Peyer's patch (tissue), 4 donors: ENCODE measurements around the gene TLN1. TPM values are rescaled to one million over a fixed set of nuclear protein-coding genes. Genes with fewer than 3 reads are reported as not detected.

ENCODE experiments used
- DNase-seq, 3 donors: peaks; one replicate each; pipeline ENCODE4 v3.0.0-alpha.2; 2017 to 2019
- H3K27ac ChIP-seq, 4 donors: fragments of 200-600 bp; sonication (generic); one replicate each; pipeline ENCODE4 v1.5.1; 2016 to 2019
- H3K27me3 ChIP-seq, 2 donors: fragments of 200-600 bp; sonication (generic); one replicate each; pipeline ENCODE4 v1.5.1; 2019
- H3K36me3 ChIP-seq, 3 donors: fragments of 200-600 bp; sonication (generic); one replicate each; pipeline ENCODE4 v1.5.1; 2016 to 2019
- H3K4me1 ChIP-seq, 4 donors: fragments of 200-600 bp; sonication (generic); one replicate each; pipeline ENCODE4 v1.5.1; 2016 to 2019
- H3K4me3 ChIP-seq, 4 donors: fragments of 200-600 bp; sonication (generic); 1 replicate in 3 of 4; 2 replicates in 1 of 4; pipeline ENCODE4 v1.5.1; 2016 to 2019; ENCODE audit warnings: mild to moderate bottlenecking in 1 of 4
- H3K9me3 ChIP-seq, 4 donors: fragments of 200-600 bp; sonication (generic); one replicate each; pipeline ENCODE4 v1.5.1; 2016 to 2019; ENCODE audit warnings: mild to moderate bottlenecking in 1 of 4
- POLR2A ChIP-seq, 2 donors: fragments of 450-650 bp; IDR thresholded peaks; one replicate each; pipeline ENCODE4 v1.5.1; 2017; ENCODE audit warnings: antibody characterized with exemption in 2 of 2, mild to moderate bottlenecking in 2 of 2, moderate library complexity in 2 of 2
- total RNA-seq, 4 donors: library from RNA; depleted of rRNA; stranded (reverse); fragments of >200 nt; gene quantifications; one replicate each; pipeline ENCODE4 v1.1.0, GENCODE V29; 2016
- TF ChIP-seq, protein P1 (sequence below), 6 experiments: fragments of 450-650 bp in 4 of 6; fragments of 200-600 bp in 2 of 6; sonication (generic) in 1 of 6; IDR thresholded peaks; one replicate each; pipeline ENCODE4 v1.5.1; 2017 to 2019; ENCODE audit warnings: antibody characterized with exemption in 6 of 6, mild to moderate bottlenecking in 3 of 6, moderate library complexity in 1 of 6

TLN1 gene
- total RNA-seq, 4 donors from 2014 or later = 129 to 262 (median 188) TPM

- H3K27ac ChIP-seq = peak overlapping the region; percentile 91 to 99 (median 94)
- H3K36me3 ChIP-seq = peaks cover 0 to 6% (median 0%) of the 10 kb centered on the region in 3 donors
- peak overlapping the region in 3 of 4 donors; percentile 72 to 99 (median 92) for H3K4me3 ChIP-seq
- H3K4me1 ChIP-seq = peaks cover 0 to 33% (median 6%) of the 10 kb centered on the region in 4 donors
- H3K27me3 ChIP-seq = no peaks in the 10 kb centered on the region
- no peaks in the 10 kb centered on the region for H3K9me3 ChIP-seq
- TF ChIP-seq, protein P1, sequence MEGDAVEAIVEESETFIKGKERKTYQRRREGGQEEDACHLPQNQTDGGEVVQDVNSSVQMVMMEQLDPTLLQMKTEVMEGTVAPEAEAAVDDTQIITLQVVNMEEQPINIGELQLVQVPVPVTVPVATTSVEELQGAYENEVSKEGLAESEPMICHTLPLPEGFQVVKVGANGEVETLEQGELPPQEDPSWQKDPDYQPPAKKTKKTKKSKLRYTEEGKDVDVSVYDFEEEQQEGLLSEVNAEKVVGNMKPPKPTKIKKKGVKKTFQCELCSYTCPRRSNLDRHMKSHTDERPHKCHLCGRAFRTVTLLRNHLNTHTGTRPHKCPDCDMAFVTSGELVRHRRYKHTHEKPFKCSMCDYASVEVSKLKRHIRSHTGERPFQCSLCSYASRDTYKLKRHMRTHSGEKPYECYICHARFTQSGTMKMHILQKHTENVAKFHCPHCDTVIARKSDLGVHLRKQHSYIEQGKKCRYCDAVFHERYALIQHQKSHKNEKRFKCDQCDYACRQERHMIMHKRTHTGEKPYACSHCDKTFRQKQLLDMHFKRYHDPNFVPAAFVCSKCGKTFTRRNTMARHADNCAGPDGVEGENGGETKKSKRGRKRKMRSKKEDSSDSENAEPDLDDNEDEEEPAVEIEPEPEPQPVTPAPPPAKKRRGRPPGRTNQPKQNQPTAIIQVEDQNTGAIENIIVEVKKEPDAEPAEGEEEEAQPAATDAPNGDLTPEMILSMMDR (IDR thresholded peaks at IDR 0.05) = no peak
- peak in 1 of 3 donors; percentile 43 for DNase-seq
Measured at GRCh38 chr9:35659340-35659739, 72.7 kb downstream of the TLN1 start.

DNA sequence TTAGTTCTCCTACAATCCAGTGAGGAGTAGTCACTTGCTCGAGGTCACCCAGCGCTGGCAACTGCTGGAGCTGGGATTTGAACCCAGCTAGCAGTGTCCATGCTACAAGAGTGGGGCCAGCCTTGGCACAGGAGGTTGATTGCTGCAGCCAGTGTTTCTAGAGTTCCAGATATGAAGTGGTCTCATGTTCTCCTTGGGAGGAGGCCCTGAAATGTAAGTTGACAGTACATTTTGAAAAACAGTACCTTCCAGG lies 73.1 kb downstream of the TLN1 start:
- Histone ChIP-seq H3K4me1 (peaks cover 0 to 32% (median 6%) of the 10 kb centered on the region in 4 donors), H3K27ac (peak overlapping the region; percentile 91 to 99 (median 94)), H3K27me3 (no peaks in the 10 kb centered on the region), H3K9me3 (no peaks in the 10 kb centered on the region), H3K36me3 (peaks cover 0 to 6% (median 0%) of the 10 kb centered on the region in 3 donors), H3K4me3 (peak overlapping the region; percentile 72 to 99 (median 86))
- no peak for TF ChIP-seq POLR2A (IDR thresholded peaks at IDR 0.05)
- TF ChIP-seq, protein P1 (IDR thresholded peaks at IDR 0.05) = no peak
- DNase-seq = peak in 1 of 3 donors; percentile 63

- peak within 1 kb of the TSS; percentile 72 to 99 (median 86) for H3K4me3 ChIP-seq
- peaks cover 0 to 32% (median 6%) of the 10 kb centered on the region in 4 donors for H3K4me1 ChIP-seq
- TF ChIP-seq POLR2A (IDR thresholded peaks at IDR 0.05) = peak; percentile 89 to 94
- TF ChIP-seq, protein P1 (IDR thresholded peaks at IDR 0.05) = peak; percentile 34 to 79 (median 70)
- peaks cover 0 to 6% (median 0%) of the 10 kb centered on the region in 3 donors for H3K36me3 ChIP-seq
- DNase-seq = peak; percentile 84 to 92 (median 92)
- H3K27me3 ChIP-seq = no peaks in the 10 kb centered on the region
- peak within 1 kb of the TSS; percentile 91 to 99 (median 94) for H3K27ac ChIP-seq
- H3K9me3 ChIP-seq = no peaks in the 10 kb centered on the region
Measured at GRCh38 chr9:35658137-35658967, 73.6 kb downstream of the TLN1 start, which contains the start of gene CCDC107. Gene CCDC107, plus strand, starts transcription at chr9:35658292. Its CDS starts 88 bp downstream, at chr9:35658380.

- TF ChIP-seq, protein P1 (IDR thresholded peaks at IDR 0.05) = peak in 3 of 6 experiments; percentile 59 to 71 (median 64)
- TF ChIP-seq POLR2A (IDR thresholded peaks at IDR 0.05) = peak; percentile 70 to 88
- peak; percentile 92 to 97 (median 96) for DNase-seq
- H3K9me3 ChIP-seq = no peaks in the 10 kb centered on the region
- peaks cover 0 to 6% (median 0%) of the 10 kb centered on the region in 3 donors for H3K36me3 ChIP-seq
- peak within 1 kb of the TSS; percentile 72 to 99 (median 86) for H3K4me3 ChIP-seq
- no peaks in the 10 kb centered on the region for H3K27me3 ChIP-seq
- peaks cover 0 to 38% (median 6%) of the 10 kb centered on the region in 4 donors for H3K4me1 ChIP-seq
- H3K27ac ChIP-seq = peak within 1 kb of the TSS; percentile 91 to 99 (median 94)
Measured at GRCh38 chr9:35657546-35658136, 74.4 kb downstream of the TLN1 start, which contains the start of gene RMRP. Gene RMRP, minus strand, starts transcription at chr9:35658019.

DNA sequence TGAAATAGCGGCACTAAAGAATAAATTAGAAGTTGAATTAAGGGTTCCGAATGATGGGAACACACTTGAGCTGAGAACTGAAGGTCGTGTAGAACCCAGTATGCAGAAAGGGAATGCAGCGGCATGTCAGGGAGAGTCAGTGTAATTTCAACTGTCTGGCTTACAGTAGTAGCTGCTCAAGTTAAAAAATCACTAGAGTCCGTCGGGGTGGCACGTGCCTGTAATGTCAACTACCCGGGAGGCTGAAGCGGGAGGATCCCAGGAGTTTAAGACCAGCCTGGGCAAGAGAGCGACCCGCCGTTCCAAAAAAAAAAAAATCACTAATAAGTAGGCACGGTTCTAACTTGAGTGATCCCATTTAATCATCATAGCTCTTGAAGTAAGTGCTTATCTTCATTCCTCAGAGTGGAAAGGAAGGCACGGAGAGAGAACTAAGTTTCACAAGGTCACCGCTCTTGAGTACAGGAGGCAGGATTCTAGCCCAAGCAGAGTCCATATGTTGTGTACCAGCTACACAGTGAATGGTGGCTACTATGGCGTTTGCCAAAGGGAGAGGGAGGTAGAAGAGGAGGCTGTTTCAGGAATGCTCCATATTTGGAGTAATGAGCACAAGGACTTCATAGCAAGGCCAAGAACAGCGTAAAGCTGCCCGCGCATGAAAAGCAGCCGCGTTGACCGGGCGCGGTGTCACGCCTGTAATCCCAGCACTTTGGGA lies 75.0 kb downstream of the TLN1 start:
- no peak for DNase-seq
- peaks cover 0 to 6% (median 0%) of the 10 kb centered on the region in 3 donors for H3K36me3 ChIP-seq
- no peak for TF ChIP-seq POLR2A (IDR thresholded peaks at IDR 0.05)
- TF ChIP-seq, protein P1 (IDR thresholded peaks at IDR 0.05) = no peak

More for the DNA sequence above, 75.0 kb downstream of the TLN1 start:
- Histone ChIP-seq H3K4me3 (peak overlapping the region; percentile 19 to 99 (median 82)), H3K4me1 (peaks cover 0 to 38% (median 6%) of the 10 kb centered on the region in 4 donors), H3K27me3 (no peaks in the 10 kb centered on the region), H3K27ac (peak overlapping the region; percentile 91 to 99 (median 94)), H3K9me3 (no peaks in the 10 kb centered on the region)
